Erythroblast (primary cell): ENCODE data around the gene FBXO33.

Experiments
- DNase-seq, 2 experiments: peaks; one replicate each; lab custom pipeline; 2025; lab: John Stamatoyannopoulos, UW
- GATA1 ChIP-seq: IDR thresholded peaks from 2 replicates; pipeline ENCODE4 v1.6.1; 2011; ENCODE audit warnings: low read depth, mild to moderate bottlenecking, control low read depth, low read length, moderate library complexity
- POLR2A ChIP-seq: IDR thresholded peaks from 2 replicates; pipeline ENCODE4 v1.6.1; 2011; ENCODE audit warnings: mild to moderate bottlenecking, low read length

Gene FBXO33

DNA sequence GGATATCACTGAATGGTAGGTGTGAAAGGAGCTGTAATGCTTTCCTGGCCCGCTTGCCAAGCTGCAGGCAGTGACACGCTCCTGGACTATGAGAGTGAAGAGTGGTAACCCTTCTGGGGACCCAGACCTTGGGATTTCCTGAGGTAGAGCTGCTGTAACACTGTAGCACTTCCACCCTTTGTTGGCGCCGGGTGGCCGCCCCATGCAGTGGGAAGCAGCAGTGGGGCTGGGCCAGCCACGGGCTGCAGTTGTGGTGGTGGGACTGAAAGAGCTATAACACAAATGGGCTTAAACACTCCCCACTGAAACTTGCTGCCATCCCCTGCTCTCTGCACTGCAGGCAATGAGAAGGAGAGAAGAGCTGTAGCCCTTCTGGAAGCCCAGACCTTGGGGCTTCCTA lies 9.6 kb upstream of the FBXO33 start:
- no peak for DNase-seq
- TF ChIP-seq GATA1 (no peak), POLR2A (no peak)

DNA sequence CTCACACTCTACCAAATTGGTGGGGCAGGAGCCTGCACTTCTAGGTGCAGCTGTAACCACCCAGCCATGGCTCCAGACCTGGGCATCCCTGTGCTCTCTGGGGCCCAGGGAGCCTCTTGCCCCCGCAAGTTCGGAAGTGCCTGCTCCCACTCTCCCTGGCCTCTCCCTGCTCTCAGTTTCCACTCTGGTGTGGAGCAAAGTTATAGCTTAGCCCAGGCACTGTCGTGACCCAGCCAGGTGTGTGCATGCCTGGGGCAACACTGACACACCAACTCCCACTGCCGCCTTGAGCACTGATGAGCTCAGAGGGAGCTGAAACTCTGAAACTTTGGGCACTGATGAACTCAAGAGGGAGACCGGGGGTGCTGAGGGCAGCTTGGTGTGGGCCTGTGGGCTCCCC lies 8.7 kb upstream of the FBXO33 start:
- TF ChIP-seq POLR2A (no peak), GATA1 (no peak)
- no peak for DNase-seq

DNA sequence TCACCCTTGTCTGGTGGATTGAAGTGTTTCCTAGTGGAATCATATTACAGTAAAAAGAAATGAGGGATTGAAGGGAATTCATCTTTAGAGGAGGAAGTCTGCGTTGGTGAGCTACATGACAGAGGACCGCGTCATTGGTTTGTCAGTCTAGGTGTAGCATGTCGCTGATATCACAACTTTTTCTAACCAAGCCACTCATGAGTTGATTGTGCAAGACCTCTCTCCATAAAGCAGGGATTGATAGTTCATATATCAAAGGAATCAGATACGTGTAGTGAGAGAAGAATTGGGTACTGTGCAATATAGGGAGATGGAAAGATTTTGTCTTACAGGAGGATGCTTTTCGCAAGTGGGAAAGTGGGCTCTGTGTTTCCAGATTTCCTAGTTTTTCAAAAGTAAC lies 3.0 kb upstream of the FBXO33 start:
- no peak for TF ChIP-seq GATA1
- TF ChIP-seq POLR2A: no peak

DNA sequence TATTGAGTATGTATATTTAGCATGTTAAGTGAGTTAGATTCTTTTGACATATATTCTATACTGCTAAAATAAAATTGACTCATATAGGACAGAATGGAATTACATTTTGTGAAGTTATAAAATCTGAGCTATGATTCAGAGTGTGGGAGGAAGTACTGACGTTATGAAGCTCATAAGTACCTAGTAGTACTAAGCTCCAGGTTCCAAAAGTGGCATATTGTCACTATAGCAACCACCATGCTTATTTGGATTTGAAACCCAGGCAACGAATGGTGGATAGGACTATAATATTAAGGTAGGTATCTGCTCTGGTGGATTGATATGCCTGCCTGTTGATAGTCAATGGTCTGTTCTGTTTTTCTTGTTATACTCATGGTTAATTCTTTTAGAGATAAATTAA lies 2.2 kb upstream of the FBXO33 start:
- TF ChIP-seq POLR2A: no peak
- no peak for TF ChIP-seq GATA1
- no peak for DNase-seq

More for the DNA sequence above, 3.0 kb upstream of the FBXO33 start:
- no peak for DNase-seq

DNA sequence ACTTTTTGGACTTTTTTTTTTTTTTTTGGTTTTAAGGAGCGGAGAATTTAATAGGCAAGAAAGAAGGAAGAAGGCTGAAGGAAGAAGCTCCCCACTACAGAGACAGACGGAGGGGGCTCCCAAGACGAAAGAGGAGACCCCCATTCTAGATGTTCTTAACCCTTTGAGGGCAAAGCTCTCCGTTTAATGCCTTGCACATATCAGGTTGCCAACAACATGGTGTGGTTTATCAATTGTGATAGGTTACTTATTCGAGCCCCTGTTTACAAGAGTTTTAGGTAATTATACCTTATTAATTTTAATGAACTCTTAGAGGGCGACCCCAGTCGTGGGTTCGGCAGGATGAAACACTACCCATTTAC lies 1.2 kb upstream of the FBXO33 start:
- TF ChIP-seq GATA1 (no peak), POLR2A (no peak)
- no peak for DNase-seq

DNA sequence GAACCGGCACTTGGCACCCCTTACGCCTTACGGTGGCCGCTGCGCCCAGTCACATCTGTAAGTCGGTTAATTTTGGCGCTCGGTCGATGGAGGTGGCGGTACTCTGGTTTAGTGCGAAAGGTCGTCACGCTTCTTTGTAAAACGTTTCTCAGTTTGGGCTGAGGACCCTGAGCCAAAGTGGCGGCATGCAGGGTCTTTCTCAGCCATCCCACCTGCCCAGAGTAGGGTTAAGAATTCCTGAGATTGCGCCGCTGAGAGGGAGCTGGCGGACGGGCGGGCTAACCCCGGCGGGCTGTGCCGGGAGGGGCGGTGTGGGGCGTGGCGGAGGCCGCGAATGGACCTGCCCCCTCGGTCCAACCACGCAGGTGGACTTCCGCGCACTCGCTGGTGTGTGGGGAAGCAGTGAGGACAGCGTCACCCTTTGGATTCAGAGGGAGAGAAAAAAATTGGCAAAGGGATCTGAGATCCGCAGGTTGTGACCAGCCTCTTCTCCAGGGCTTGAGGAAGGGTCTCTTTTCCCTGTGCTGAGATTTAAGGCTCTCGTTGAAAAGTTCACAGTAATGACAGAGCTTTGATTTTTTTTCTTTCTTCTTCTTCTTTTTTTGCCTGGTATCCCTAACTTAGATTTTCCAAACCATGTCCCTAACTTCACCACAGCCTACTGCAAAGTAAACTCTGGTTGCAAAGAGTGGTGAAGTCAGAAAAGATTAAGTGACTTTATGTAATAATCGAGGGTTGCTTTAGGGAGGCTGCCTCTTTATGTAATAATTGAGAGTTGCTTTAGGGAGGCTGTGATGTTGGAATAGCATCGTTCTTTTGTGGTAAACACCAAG lies 602 bp upstream of the FBXO33 start:
- TF ChIP-seq POLR2A: no peak
- no peak for TF ChIP-seq GATA1
- DNase-seq: peak; percentile 77 to 80

DNA sequence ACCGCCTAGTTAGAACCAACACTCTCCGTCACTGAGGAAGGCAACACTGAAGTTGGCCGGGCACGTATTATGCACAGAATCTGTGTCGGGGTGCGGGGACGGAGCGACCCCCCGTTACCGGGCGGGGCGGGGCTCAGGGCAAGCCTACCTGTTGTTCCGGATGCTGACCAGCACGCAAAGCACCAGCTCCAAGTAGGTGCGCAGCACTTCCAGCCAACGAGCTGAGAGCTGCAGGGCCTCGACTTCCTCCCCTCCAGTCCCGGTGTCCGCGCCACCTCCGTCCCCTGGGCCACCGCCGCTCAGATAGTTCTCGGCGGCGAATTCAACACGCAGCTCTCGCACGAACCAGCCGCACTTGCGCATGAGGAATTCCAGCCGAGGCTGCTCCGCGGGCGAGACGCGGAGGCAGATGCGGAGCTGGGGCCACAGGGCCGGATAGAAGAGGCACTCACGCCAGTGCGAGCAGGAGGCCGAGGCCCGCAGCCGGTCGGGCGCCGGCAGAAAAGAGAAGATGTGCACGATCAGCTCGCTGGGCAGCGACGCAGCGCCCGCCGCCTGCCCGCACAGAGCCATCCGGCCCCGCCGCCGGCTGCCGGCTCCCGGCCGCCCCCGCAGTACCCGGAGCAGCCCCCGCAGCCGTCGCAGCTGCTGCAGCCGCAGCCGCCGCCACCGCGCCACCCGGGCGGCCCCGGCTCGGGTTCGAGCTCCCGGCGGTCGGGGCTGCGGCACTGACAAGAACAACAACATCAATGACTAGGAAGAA lies 636 bp downstream of the FBXO33 start:
- TF ChIP-seq POLR2A (peak; percentile 85), GATA1 (no peak)
- peak; percentile 69 to 79 for DNase-seq

DNA sequence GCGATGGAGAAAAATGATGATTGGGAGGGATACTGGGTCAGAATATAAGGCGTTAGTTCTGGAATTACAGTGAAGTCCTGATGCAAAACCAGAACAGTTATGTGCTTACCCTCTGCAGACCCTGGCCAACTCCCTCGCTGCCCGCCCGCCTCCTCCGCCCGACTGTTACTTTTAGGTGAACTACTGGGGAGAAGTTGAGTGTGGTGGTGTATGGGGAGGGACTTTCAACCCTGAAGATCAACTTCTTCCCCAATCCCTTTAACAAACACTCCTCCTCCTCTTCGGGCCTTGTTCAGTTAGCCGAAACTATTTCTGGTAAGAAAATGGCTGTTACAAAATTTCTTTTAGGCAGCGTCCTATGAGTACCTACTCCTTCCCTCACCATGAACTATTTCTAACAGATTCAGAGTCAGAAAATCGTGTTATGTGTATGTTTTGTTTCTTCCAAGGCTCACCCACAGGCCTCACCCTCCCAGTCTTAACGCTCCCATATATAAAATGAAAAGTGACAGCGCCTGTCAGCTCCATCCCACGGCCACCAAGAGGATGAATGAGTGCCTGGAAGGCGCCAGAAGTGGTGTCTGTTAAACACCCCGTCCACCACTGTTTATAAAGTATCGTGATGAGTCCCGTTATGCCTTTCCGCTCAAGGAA lies 1.3 kb downstream of the FBXO33 start:
- peak; percentile 67 to 78 for DNase-seq
- TF ChIP-seq POLR2A (no peak), GATA1 (no peak)

DNA sequence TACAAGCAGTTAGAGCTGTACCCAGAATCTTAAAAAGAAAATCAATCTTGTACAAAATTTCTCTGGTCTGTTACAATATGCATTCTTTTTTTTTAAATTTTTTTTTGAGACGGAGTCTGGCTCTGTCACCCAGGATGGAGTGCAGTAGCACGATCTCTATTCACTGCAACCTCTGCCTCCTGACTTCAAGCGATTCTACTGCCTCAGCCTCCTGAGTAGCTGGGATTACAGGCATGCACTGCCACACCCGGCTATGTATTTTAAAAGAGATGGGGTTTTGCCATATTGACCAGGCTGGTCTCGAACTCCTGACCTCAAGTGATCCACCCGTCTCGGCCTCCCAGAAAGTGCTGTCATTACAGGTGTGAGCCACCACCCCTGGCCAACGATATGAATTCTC lies 4.1 kb downstream of the FBXO33 start:
- TF ChIP-seq POLR2A (no peak), GATA1 (no peak)
- DNase-seq: no peak

DNA sequence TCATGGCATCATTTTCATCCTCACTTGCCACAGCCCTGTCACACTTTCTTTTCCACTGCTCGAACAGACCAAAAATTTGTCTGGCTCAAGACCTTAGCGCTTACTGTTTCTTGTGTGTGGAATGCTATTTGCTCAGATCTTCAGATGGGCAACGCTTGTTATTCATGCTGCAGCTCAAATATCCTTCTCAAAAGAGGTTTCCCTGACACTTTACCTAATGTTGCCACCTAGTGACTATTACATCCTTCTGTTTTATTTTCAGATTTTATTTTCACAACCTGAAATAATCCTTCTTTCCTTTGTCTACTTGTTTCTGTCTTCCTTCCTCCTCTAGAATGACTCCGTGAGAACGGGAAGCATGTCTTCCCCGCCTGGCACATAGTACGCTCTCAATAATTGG lies 5.6 kb downstream of the FBXO33 start:
- DNase-seq: peak in 1 of 2 experiments; percentile 18
- TF ChIP-seq GATA1 (no peak), POLR2A (no peak)

DNA sequence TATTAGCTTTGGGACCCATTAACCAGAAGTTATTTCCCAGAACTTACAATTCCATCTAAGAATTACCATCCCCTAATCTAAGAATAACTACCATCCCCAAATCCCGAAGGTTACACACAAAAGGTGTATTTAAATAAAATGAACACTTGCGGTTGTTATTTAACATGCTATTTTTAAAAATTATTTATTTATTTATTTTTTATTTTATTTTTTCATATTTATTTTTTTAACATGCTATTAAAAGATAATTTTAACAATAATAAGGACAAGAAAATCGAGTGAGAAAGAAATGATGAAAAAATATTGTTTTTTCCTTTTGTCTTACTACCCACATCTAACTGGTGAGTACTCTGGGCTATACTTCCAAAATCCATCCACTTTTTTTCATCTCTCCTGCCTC lies 6.3 kb downstream of the FBXO33 start:
- TF ChIP-seq GATA1 (no peak), POLR2A (no peak)

DNA sequence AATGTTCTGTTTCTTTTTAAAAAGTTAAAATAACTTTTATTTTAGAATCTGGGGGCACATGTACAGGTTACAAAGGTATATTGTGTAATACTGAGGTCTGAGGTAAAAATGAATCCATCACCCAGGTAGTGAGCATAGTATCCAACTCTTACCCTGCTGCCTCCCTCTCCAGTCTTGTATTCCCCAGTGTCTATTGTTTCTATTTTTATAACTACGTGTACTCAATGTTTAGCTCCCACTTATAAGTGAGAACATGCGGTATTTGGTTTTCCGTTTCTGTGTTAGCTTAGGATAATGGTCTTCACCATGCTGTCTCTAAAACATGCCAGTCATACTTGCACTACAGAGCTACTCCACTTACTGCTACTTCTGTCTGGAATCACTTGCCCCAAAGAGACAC lies 8.4 kb downstream of the FBXO33 start:
- no peak for DNase-seq
- TF ChIP-seq GATA1: no peak
- no peak for TF ChIP-seq POLR2A

More for the DNA sequence above, 6.3 kb downstream of the FBXO33 start:
- no peak for DNase-seq

DNA sequence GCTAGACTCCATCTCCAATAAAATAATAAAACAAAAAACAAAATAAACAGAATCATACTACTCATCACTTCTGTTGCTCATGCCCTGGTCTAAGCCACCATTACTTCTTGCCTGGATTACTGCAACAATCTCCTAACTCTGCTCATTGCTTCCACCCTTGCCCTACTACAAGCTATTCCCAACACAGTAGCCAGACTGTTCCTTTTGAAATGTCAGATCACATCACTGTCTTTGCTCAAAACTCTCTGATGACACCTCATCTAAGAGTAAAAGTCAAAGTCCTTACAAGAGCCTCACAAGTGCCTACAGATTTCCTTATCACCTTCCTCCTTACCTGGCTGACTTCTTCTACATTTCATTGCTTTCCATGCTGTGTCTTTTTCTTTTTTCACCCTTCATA lies 10.0 kb downstream of the FBXO33 start:
- TF ChIP-seq GATA1 (no peak), POLR2A (no peak)
- no peak for DNase-seq

DNA sequence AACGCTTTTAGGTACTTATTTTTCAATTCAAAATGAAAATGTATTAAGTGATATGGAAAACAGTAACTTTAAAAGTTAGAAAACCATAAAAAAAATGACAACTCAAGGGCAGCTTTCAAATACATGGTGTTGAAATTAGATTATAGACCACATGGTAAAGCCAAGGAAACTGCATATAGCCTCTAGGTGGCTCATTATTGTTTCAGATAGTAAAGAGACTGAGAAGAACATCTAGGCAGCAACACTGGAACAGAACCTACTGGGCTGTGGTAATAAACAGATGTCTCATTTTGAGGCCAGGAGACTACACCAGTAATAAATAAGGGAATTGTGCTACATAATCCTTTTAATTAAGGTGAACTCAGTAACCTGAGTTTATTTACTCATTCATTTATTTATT lies 13.0 kb downstream of the FBXO33 start:
- TF ChIP-seq POLR2A (no peak), GATA1 (no peak)

DNA sequence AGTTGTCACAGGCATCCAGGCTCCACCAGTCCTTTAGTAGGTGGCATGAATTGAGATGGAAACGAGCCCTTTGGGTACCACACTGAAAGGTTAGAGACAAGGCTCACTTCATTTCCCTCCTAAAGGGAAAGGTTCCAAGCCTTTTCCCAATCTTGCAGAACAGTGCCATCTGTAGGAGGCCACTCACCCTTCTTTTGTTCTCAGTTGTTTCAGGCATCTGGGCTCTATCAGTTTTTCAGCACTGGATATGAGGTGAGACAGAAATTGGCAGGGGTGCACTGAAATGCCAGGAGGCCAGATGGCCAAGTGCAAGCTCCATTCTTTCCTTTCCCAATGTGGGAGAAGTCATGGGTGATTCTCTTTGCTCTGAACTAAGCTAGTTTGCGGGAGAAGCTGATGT lies 15.2 kb downstream of the FBXO33 start:
- DNase-seq: peak; percentile 20 to 21
- TF ChIP-seq POLR2A (no peak), GATA1 (no peak)

More for the DNA sequence above, 13.0 kb downstream of the FBXO33 start:
- DNase-seq: no peak
